HT-29 (cell line): ENCODE measurements around the gene SNAPC3. TPM values are rescaled to one million over a fixed set of nuclear protein-coding genes. Genes with fewer than 3 reads are reported as not detected.
A peak's percentile ranks its signal among the peaks of the same experiment; 100 is the strongest.
"Not testable (repeated sequence)": the region's sequence is repeated elsewhere in the genome, so short reads cannot be mapped to it uniquely, and the experiment has no call there.

Experiments used
- DNase-seq: peaks from one replicate; pipeline ENCODE4 v3.0.0-alpha.2; 2015; ENCODE audit warnings: low spot score
- total RNA-seq: library from RNA; depleted of rRNA; stranded (reverse); fragments of >200 nt; shearing (Covaris generic); gene quantifications from 2 replicates; pipeline ENCODE4 v1.2.3, GENCODE V29; 2014

SNAPC3 gene
- total RNA-seq, 1 experiment from 2014 or later, result 36.7 TPM

- DNase-seq, result peak; percentile 64
Observed at GRCh38 chr9:15423231-15423985, 732 bp downstream of the SNAPC3 start.

GRCh38 chr9:15426019-15426418 lies 3.3 kb downstream of the SNAPC3 start:
- DNase-seq, result no peak

- not testable (repeated sequence) for DNase-seq
Observed at GRCh38 chr9:15427702-15428101, 5.0 kb downstream of the SNAPC3 start.

- DNase-seq, result peak; percentile 30
Observed at GRCh38 chr9:15430920-15431844, 8.5 kb downstream of the SNAPC3 start.

- DNase-seq, result no peak
Observed at GRCh38 chr9:15433191-15433590, 10.5 kb downstream of the SNAPC3 start.

- no peak for DNase-seq
Observed at GRCh38 chr9:15433661-15434060, 11.0 kb downstream of the SNAPC3 start.

GRCh38 chr9:15438891-15439290 lies 16.2 kb downstream of the SNAPC3 start:
- no peak for DNase-seq

GRCh38 chr9:15441841-15442240 lies 19.2 kb downstream of the SNAPC3 start:
- not testable (repeated sequence) for DNase-seq

GRCh38 chr9:15442264-15442663 lies 19.6 kb downstream of the SNAPC3 start:
- DNase-seq, result not testable (repeated sequence)

- DNase-seq, result no peak
Observed at GRCh38 chr9:15444141-15444540, 21.5 kb downstream of the SNAPC3 start.

GRCh38 chr9:15453956-15454355 lies 31.3 kb downstream of the SNAPC3 start:
- DNase-seq, result no peak

GRCh38 chr9:15461056-15461455 lies 38.4 kb downstream of the SNAPC3 start:
- DNase-seq, result no peak

- DNase-seq, result no peak
Observed at GRCh38 chr9:15461601-15462000, 38.9 kb downstream of the SNAPC3 start.

GRCh38 chr9:15468145-15468544 lies 45.5 kb downstream of the SNAPC3 start:
- no peak for DNase-seq

GRCh38 chr9:15469406-15469805 lies 46.7 kb downstream of the SNAPC3 start:
- no peak for DNase-seq

GRCh38 chr9:15469862-15470261 lies 47.2 kb downstream of the SNAPC3 start:
- DNase-seq, result no peak

GRCh38 chr9:15475923-15476536 lies 53.4 kb downstream of the SNAPC3 start:
- DNase-seq, result no peak

GRCh38 chr9:15480028-15480427 lies 57.4 kb downstream of the SNAPC3 start:
- no peak for DNase-seq

GRCh38 chr9:15482146-15482545 lies 59.5 kb downstream of the SNAPC3 start:
- DNase-seq, result no peak

- no peak for DNase-seq
Observed at GRCh38 chr9:15484802-15485201, 62.1 kb downstream of the SNAPC3 start.

GRCh38 chr9:15485836-15486666 lies 63.4 kb downstream of the SNAPC3 start:
- DNase-seq, result peak; percentile 39
